HepG2 (cell line): ENCODE data around the gene CCNA2. TPM values are rescaled to one million over a fixed set of nuclear protein-coding genes. Genes with fewer than 3 reads are reported as not detected.

ENCODE experiments used
- FOXK2 ChIP-seq: fragments of 450-650 bp; IDR thresholded peaks from 2 replicates; pipeline ENCODE4 v1.6.1; 2016
- HOXD1 ChIP-seq: sonication (generic); formaldehyde crosslinking; IDR thresholded peaks from 2 replicates; pipeline ENCODE4 v1.5.0; 2020; ENCODE audit warnings: missing genetic modification reagents
- IRF1 ChIP-seq: sonication (generic); formaldehyde crosslinking; IDR thresholded peaks from 2 replicates; pipeline ENCODE4 v1.4.0; 2020; ENCODE audit warnings: low read depth, mild to moderate bottlenecking, missing genetic modification reagents
- PAXIP1 ChIP-seq: sonication (generic); formaldehyde crosslinking; conservative IDR thresholded peaks from 2 replicates; pipeline ENCODE4 v1.4.0; 2020; ENCODE audit warnings: mild to moderate bottlenecking, missing genetic modification reagents, moderate library complexity
- RFXANK ChIP-seq: IDR thresholded peaks from 2 replicates; pipeline ENCODE4 v1.6.1; 2016
- SRY ChIP-seq: sonication (generic); formaldehyde crosslinking; IDR thresholded peaks from 2 replicates; pipeline ENCODE4 v1.8.0; 2022; ENCODE audit warnings: mild to moderate bottlenecking, missing genetic modification reagents
- ZNF180 ChIP-seq: sonication (generic); formaldehyde crosslinking; IDR thresholded peaks from 2 replicates; pipeline ENCODE4 v1.4.0; 2020; ENCODE audit warnings: low read depth, missing genetic modification reagents, borderline replicate concordance
- ZNF563 ChIP-seq: sonication (generic); formaldehyde crosslinking; IDR thresholded peaks from 2 replicates; pipeline ENCODE4 v1.8.0; 2022; ENCODE audit warnings: mild to moderate bottlenecking, moderate library complexity, missing genetic modification reagents
- ZSCAN31 ChIP-seq: sonication (generic); formaldehyde crosslinking; IDR thresholded peaks from 2 replicates; pipeline ENCODE4 v1.5.0; 2020; ENCODE audit warnings: low read depth, mild to moderate bottlenecking, missing genetic modification reagents
- ZSCAN9 ChIP-seq: IDR thresholded peaks from 2 replicates; pipeline ENCODE4 v1.6.1; 2016; ENCODE audit warnings: borderline replicate concordance
- ZUFSP ChIP-seq: sonication (generic); formaldehyde crosslinking; IDR thresholded peaks from 2 replicates; pipeline ENCODE4 v1.9.0; 2021; ENCODE audit warnings: missing genetic modification reagents, mild to moderate bottlenecking, borderline replicate concordance
- polyA plus RNA-seq, 8 experiments: library from polyadenylated mRNA; depleted of rRNA in 3 of 8; stranded (reverse) in 7 of 8; unstranded in 1 of 8; fragments of >200 nt; fragmentation: Illumina TruSeq in 4 of 8; extraction: Trizol in 4 of 8; gene quantifications; 2 replicates each; pipeline versions ENCODE4 v1.2.1 to v1.2.3, GENCODE V29; 2011 to 2016; ENCODE audit warnings: low read depth in 4 of 8, missing spikeins in 1 of 8, mixed read lengths in 1 of 8; ENCODE audit not compliant: insufficient read depth in 1 of 8
- total RNA-seq, 5 experiments: library from RNA; depleted of rRNA; stranded (reverse); fragments of >200 nt; fragmentation: Illumina TruSeq; extraction: Trizol; gene quantifications; 2 replicates each; pipeline ENCODE4 v1.2.3, GENCODE V29; 2016; ENCODE audit warnings: low read depth in 1 of 5

The CCNA2 gene
- total and polyA plus RNA-seq, 2 of the 13 experiments (the other 11 are each of a cell fraction or from before 2014, with no cell fraction given), result 31.3 to 105 TPM

DNA sequence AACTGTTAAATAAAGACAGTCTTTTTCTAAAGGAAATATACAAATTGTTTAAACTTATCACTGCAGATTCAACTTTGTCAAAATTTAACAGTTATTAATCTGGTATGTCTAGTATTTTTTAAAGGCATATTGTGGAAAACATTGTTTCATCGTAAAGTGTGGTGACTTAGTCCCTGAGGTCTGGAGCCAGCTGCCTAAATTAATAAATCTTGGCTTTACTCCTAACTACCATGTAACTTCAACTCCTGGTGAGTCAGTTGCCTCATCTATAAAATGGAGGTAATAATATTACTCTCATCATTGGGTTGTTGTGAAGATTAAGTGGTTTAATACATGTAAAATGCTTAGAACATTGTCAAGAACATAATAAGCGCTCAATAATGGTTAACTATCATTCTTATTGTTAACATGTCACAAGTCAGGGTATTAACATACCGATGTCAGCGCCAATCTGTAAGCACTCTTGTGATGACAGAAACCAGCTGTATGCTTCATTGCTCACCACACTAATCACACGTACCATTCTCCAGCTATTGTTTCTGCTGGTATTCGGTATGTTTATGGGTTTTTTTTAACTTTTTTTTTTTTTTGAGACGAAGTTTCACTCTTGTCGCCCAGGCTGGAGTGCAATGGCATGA is 44.6 kb downstream of the CCNA2 start (continued):
- TF ChIP-seq PAXIP1 (CRISPR knock-in tag), result no peak
- no peak for TF ChIP-seq ZNF180 (CRISPR knock-in tag)
- TF ChIP-seq ZSCAN31, result no peak
- TF ChIP-seq ZNF563 (CRISPR knock-in tag), result no peak
- TF ChIP-seq SRY (CRISPR knock-in tag), result no peak
- TF ChIP-seq IRF1, result no peak
- TF ChIP-seq HOXD1 (CRISPR knock-in tag), result no peak
- no peak for TF ChIP-seq ZUFSP (CRISPR knock-in tag)
- no peak for TF ChIP-seq FOXK2
- no peak for TF ChIP-seq ZSCAN9
- TF ChIP-seq RFXANK (CRISPR knock-in tag), result no peak
